ENCODE data around the gene MCL1.
"Not testable (repeated sequence)": the region's sequence is repeated elsewhere in the genome, so short reads cannot be mapped to it uniquely, and the experiment has no call there.

Gene MCL1

DNA sequence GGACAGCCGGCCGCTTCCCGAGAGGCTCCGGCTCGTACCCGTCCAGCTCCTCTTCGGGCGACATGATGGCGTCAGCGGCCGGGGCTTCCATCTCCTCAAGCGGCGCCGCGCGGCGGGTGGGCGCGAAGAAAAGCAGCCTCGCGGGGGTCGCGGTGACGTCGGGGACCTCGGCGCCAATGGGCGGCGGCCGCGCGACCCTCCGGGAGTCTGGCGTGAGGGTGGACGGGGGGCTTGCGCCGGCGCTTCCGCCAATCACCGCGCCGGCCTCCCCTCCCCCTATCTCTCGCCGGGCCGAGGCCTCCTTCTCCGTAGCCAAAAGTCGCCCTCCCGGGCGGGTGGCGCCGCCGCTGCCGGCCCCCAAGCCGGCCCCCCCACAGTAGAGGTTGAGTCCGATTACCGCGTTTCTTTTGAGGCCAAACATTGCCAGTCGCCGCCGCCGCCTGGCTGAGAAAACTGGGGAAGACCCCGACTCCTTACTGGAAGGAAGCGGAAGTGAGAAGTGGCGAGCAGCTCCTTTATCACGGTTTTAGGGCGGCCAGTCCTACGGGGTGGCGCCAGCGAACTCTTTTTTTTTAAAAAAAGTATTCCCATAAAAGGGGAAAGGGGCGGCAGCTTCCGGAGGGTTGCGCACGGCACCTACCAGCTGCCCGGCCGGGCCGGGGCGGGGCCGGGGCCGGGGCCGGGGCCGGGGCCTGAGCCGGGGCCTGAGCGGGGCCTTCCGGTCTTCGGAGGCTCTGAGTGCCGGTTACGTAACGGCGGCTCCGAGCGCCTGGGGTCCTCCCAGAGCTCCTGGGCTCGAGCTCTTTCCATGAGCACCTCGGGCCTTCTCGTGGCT, at the start of gene MCL1:
MCL1 (minus strand) TSS at position 501 of the 835 bp plus-strand sequence; CDS start at position 421, 80 bp downstream.
- peak; percentile 73 for DNase-seq

DNA sequence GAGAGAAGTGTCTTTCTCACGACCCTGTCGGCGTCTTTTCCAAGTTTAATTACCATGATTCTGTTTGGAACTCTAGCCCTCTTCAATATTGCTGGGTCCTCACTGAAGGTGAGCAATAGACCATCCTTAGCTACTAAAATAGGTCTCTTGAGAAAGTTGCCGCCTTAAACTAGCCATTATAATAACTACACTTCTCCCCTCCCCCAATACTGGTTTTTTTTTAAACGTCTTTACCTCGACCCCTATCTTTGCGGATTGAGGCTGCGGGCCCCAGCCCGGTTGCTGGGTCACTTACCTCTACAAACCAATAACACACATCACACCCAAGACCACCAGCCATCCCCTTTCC, 49.3 kb upstream of the MCL1 start:
- no peak for DNase-seq

DNA sequence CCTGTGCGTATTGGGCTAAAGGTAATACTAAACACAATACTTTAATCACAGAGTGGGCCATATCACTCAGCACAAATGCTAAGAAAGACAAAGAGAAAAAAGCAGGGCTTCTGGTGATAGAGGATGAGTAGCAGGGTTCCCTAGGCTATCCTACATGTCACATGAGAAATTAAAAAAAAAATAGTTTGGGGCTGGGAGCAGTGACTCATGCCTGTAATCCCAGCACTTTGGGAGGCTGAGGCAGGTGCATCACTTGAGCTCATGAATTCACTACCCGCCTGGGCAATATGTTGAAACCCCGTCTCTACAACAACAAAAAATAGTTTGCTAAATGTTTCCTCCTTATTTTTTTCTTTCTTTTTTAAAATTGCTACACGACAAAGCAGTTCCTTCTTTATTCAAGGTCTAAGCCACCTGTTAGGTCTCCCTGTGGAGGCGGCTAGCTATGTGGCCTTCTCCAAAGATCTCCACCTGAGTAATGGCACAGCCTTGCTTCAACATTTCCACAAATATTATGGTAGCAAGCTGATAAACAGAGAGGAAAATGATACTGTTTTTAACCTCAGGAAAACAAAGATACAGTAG, 48.5 kb upstream of the MCL1 start:
- DNase-seq, result no peak

DNA sequence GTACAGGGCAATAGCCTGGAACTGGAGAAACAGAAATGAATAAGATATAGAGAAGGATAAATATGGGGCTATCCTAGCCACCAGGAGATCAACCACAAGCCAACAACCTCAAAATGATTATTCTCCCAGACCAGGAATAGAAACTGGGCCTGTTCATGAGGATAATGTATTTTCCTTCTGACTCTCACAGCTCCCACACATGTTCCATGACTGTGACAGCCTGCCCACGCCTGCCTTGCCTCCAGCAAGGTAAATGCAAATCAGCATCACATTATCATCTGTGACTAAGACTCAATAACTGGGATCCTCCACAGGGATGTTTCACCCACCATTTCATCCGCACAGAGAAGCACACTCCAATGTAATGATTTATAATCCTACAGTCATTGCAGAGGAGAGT, 46.7 kb upstream of the MCL1 start:
- no peak for DNase-seq

DNA sequence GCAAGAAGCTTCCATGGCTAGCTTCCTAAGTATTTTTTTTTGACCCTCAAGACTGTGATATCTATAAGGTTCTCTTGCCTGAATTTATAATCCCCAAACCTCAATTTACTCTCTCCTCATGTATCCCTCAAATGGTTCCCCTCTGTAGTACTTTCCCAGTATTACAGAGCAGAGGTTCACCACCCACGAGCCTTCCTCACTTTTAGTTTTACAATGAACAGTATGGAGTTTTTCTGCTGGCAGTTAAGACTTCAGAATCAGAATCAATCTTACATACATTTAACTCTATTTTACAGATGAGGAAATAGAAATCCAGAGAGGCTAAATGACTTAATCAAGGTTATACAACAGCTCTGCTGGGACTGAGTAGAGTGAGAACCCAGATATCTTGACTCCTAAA, 45.1 kb upstream of the MCL1 start:
- not testable (repeated sequence) for DNase-seq

DNA sequence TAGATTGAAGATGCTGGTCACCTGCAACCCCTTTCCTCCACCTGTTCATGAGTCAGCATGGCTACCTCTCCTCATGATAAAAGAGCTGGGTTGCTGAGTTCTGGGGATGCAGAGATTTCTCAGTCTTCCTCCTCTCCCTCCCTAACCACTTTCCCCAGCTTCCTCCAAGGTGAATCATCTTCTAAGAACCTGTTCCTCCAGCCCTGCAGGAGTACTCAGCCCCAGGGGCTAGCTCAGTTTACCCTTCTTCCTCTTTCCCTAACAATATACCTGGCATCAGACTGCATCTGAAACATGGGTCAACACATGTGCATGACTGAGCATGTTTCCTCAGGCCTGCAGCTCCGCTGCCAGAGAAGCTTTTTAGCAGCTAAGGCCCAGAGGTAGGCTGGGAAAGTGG, 44.7 kb upstream of the MCL1 start:
- DNase-seq, result not testable (repeated sequence)

DNA sequence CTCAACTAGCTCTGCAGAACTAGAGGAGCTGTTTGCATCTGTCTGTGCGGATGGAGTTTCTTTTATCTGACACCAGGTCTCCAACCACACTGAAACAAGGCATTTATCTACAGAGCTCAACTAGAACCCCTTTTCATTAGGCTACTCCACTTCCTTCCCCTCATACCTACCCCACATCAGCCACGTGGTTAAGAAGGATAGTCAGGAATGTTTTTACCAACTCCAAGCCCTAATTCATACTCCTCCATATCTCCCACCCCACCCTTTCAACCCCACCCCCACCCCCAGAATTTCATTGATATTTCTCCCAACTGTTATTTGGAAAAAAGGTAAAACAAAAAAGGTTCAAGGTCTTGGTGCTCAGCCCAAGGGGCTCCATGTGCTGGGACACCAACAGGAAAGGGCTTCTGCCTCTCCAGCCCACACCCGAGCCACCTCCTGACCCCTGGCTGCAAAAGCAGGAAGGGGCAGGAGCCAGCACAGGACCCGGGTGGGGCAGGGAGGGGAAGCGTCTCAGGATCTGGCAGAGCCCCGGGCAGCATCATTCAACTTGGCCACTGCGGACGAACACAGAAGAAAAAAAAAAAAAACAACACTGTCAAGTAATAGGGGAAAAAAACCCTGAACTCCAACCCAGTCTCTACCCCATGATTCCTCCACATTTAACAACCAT, 43.0 kb upstream of the MCL1 start:
- DNase-seq, result no peak

DNA sequence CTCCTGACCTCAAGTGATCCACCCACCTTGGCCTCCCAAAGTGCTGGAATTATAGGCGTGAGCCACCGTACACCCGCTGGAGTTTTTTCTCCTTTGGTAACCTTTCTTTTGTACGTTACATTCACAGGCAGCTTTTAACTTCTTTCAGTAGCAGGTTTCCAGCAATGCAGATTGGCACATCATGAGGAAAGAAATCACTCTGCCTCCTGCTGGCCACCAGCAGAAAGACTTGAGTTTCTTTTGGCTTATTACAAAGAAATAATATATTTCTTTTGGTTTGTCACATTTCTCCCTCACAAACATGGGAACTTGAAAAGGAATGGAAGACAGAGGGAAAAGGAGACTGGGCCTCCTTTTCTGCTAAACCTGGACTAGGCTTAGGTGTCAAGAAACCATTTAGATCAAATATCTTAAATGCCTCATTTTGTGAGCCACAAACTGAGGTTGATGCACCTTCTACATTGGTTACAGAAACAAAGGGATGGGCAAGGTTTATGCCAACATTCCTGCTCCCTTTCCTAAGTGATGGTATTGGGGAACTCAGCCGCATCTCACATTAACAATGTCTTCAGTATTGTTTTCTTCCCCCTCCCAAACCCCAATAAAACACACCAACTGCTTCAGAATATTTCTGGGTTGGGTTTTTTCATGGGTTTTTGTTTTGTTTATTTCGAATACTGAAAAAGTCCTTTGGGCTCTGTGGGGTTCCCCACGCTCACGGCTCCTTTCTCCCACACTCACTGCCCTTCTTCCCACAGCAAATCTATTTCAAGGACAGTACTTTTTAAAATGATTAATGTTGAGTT, 42.3 kb upstream of the MCL1 start:
- peak; percentile 45 for DNase-seq

DNA sequence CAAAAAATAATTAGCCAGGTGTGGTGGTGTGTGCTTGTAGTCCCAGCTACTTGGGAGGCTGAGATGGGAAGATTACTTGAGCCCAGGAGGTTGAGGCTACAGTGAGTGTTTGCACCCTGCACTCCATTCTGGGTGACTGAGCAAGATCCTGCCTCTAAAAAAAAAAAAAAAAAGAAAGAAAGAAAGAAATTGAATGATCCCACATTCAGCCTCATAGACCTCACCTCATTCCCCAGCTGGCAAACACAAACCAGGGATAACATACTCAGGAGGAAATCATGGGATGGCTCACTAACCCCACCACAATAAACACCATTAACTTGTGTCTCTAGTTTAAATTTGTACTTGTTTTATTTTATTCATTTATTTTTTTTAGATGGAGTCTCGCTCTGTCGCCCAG, 41.5 kb upstream of the MCL1 start:
- no peak for DNase-seq

DNA sequence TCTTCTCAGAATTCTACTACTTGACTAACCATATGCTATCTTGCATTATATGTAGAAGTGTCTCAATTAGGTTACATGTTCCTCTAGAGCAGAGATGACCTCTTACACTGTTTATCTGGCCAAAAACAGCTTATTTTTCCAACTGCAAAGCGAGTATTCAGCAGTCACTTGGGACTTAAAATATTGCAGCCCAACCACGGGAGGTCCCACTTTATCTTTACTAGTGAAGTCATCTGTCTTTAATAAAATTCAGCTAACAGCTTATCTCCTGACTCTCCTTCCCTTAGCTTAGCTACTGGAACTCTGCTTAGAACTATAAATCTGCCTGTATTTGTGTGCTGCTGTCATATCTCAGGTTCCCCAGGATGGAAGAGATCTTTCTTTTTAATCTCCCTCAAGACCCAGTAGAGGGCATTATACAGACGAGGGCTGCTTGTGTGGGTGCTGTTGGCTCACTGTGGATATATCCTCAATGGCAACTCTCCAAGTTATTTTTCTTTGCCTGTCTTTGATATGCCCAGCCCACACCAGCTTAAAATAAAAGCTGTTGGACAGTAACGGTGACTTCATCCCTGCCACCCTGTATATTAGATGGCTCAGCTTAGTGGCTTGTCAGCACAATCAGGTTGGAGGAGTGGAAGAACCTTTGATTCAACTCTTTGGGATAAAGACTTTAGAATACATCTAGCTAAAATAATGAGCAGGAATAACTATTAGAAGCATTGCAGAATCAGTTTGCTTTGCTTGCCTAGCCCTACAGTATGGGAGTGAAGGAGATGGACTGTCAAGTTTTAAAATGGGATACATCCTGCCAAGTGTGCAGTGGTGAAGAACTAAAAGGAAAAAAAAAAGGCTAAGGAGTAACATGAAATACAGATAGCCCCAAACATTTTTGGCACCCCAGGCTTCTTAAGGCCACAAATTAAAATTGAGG, 40.4 kb upstream of the MCL1 start:
- DNase-seq, result no peak

DNA sequence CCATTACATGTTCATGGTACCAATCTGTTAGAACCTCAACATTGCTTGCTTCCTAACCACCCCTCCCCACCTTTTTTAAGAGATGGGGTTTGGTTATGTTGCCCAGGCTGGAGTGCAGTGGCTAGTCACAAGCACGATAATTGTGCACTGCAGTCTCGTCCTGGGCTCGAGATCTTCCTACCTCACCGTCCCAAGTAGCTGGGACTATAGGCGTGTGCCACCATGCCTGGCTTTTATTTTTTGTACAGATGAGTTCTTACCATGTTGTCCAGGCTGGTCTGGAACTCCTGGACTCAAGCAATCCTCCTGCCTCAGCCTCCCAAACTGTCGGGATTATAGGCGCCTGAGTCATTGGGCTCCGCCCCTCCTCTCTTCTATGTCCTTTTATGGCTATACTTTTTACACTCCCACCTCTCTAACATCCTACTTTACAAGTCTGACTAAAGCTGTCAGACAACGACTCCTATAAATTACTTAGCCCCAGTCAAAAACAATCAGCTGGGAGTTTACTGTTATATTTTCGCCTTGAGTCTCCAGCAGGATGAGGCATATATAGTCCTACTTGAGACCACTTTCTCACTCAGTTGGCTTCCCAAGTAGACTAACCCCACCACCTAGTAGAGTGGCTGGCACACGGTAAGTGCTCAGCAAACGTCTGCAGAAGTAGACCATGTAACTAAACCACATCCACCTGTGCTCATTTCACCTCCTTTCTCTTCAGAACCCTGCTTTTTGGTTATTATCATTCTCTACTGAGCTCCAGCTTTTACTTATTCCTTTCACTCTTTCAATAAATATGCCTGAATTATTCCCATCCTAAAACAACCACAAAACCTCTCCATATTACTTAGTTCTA, 36.2 kb upstream of the MCL1 start:
- DNase-seq, result no peak

DNA sequence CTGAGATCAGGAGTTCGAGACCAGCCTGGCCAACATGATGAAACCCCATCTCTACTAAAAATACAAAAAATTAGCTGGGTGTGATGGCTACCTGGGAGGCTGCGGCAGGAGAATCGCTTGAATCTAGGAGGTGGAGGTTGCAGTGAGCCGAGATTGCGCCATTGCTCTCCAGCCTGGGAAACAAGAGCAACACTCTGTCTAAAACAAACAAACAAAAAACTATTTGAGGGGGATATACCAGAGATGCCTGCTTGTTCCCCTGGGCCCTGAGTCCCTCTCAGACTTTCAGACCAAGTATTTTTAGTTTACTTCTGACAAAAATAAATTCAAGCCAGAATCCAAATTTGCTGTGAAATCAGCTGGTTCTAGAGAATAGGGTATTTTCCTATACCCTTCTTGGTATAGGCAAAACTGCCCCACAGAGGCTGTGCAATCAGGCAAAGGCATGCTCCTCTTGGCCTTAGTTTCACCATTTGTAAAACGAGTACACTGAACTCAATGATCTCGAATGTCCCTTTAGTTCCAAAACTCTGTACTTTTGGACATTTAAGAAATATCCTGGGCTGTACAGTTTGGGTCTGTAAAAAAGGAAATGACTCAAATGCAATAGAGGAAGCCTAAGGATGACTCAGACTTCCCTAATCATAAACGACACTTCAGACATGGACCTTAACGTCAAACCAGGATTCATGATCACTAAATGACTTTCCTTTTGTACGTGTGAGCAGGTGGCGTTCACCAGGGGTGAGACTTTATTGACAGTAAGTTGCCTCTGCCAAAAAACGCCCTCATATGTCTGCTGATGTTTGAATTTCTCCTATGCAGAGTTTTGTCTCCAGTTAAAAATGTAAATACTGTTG, 33.9 kb upstream of the MCL1 start:
- DNase-seq, result no peak

DNA sequence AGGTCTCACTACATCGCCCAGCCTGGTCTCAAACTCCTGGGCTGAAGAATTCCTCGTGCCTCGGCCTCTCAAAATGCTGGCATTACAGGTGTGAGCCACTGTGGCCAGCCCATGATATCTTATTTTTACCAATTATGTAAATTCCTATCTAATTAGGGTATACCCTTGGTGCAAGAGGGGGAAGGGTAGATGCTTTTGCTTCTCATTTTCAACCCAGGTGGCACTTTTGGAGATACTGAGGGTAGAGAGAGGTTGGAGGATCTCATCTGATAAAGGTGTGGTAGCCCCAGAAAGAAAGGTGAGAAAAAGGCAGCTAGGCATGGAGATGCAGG, 32.6 kb upstream of the MCL1 start:
- no peak for DNase-seq

DNA sequence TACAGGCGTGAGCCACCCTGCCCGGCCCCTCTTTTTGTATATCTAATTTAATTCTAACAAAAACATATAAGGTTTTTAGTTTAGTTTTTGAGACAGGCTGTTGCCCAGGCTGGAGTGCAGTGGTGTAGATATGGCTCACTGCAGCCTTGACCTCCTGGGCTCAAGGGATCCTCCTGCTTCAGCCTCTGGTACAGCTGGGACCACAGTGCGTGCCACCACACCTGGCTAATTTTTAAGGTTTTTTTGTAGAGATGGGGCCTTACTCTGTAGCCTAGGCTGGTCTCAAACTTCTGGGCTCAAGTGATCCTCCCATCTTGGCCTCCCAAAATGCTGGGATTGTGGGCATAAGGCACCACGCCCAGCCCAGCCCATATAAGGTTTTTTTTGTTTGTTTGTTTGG, 31.2 kb upstream of the MCL1 start:
- no peak for DNase-seq

DNA sequence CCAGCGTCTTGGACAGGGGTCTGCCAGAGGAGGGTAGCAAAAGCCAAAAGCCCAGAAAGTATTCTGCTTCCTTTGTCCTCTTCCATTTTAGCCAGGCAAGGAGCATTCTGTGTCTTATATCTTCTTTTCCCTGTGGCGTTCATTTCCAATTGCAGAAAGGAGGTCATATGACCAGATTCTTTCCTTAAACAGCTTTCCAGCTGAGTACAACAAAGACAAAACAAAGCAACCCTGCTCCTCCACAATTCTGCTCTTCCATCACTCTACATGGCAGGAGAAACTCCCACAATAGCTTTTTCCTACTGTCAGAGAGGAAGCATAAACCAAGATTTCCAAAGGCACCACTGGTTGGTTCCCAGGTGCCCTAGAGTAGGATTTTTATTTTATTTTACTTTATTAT, 30.3 kb upstream of the MCL1 start:
- DNase-seq, result no peak

DNA sequence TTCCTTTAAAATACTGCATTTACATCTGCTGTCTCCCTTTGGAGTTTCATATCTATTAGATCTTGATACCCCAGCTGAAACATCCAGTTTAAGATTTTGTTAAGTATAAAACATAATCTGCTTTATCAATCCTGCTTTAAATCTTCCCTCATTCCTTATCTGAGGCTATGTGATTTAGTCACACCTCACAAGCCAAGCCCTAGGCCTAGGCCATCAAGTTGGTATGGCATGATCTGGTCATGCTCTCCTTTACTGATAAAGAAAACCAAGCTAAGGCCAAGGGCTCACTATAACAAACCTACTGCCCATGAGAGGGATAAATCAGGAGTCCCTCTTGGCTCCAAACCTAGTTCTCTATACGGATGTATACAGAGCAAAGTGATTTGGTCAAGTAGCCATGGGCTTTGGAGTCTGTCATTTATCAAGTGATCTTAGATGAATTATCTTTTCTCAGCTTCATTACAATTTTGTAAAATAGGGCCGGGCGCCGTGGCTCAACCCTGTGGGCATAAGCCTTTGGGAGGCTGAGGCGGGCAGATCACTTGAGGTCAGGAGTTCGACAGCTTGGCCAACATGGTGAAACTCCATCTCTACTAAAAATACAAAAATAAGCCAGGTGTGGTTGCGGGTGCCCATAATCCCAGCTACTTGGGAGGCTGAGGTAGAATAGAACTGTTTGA, 27.2 kb upstream of the MCL1 start:
- no peak for DNase-seq

DNA sequence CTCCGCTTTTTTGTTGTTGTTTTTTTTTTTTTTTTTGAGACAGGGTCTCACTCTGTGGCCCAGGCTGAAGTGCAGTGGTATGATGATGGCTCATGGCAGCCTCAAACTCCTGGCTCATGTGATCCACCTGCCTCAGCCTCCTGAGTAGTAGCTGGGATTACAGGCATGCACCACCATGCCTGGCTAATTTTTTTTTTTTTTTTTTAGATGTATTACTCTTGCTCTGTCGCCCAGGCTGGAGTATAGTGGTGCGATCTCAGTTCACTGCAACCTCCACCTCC, 26.0 kb upstream of the MCL1 start:
- DNase-seq, result not testable (repeated sequence)

DNA sequence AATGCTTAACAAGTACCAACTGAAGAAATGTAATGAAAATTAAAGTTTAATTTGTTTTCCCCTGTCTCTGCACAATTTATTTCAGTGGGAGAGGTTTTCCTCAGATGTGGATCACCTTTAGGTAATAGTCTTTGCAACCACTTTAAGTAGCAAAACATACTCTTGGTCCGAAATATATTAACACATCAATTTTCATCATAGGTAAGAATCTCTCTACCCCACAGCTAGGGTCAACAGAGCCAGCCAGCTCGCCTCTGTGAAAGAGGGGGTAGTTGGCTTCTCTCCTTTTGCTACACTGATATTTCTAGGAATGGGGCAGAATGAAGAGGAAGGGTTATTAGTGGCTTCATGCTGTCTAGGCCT, 24.8 kb upstream of the MCL1 start:
- DNase-seq, result no peak

DNA sequence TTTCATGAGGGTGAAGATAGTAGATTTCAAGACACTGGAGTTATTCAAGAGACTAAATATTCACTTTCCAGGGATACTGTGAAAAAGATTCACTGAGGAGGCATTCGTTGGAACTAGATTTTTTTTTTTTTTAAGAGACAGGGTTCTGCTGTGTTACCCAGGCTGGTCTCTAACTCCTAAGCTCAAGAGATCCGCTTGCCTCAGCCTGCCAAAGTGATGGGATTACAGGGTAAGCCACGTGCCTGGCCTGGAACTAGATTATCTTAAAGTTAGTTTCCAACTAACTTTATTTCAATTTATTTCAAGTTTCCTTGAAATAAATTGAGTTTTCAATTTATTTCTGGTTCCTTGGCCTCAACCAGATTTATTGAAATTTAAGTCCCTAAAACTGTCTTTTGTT, 24.3 kb upstream of the MCL1 start:
- no peak for DNase-seq

DNA sequence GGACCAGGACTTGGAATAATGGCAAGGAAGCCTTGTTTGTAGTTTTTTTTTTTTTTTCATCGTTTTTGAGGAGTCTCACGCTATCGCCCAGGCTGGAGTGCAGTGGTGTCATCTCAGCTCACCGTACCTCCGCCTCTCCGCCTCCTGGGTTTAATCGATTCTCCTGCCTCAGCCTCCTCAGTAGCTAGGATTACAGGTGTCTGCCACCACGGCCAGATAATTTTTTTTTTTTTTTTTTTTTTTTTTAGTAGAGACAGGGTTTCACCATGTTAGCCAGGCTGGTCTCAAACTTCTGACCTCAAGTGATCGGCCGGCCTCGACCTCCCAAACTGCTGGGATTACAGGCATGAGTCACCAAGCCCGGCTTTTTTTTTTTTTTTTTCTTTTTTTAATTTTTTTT, 23.0 kb upstream of the MCL1 start:
- not testable (repeated sequence) for DNase-seq

Data from activated effector memory CD4-positive, alpha-beta T cell treated with Interleukin-2 at 50 U/mL for 16 hours (primary cell).